Fibroblast of lung (primary cell): ENCODE results near the gene FAM180A.

Source experiments
- CTCF ChIP-seq, 2 donors: IDR thresholded peaks in 1 of 2; conservative IDR thresholded peaks in 1 of 2; 1 replicate in 1 of 2; 2 replicates in 1 of 2; pipeline ENCODE4 v1.5.1; 2011 to 2012; ENCODE audit warnings: low read length in 2 of 2, control low read depth in 1 of 2, inconsistent platforms in 1 of 2, low read depth in 1 of 2, mild to moderate bottlenecking in 1 of 2
- EZH2 ChIP-seq: IDR thresholded peaks from 2 replicates; pipeline ENCODE4 v1.5.1; 2012; ENCODE audit warnings: low read length, control low read depth, mild to moderate bottlenecking; ENCODE audit errors: missing control alignments

DNA sequence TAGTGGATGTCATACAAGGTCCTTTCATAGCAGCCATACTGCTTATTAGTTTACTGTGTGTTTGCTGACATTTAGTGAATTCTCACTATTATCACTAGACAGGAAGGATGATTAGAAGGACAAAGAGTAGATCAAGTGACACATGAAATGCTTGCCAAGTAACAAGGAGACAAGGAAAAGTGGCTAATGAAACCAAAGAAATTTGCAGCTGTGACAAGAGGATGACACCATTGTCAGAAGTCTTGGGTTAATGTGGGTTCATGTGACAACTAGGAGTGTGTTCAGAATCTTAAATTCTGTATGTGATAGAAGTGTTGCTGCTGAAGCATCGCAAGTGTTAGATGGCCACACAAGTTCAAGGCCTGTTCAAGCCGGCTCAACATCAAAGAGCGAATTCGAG is 40.8 kb upstream of the FAM180A start:
- TF ChIP-seq CTCF (conservative IDR thresholded peaks at IDR 0.05 in 1 of 2, IDR thresholded peaks at IDR 0.05 in 1 of 2; ENCODE audit: low read depth in 1 of 2, low read length in 2 of 2): no peak
- no peak for TF ChIP-seq EZH2
